RWPE1 (cell line): ENCODE results near the gene CASK.
A peak's percentile ranks its signal among the peaks of the same experiment; 100 is the strongest.

Experiments
- CTCF ChIA-PET: fragments of 350-600 bp; sonication (Branson Sonifier 250); formaldehyde crosslinking; extraction: SDS; loops from one replicate; lab custom pipeline; 2021; lab: Yijun Ruan, JAX
- POLR2A ChIA-PET: fragments of 400-600 bp; formaldehyde crosslinking; extraction: SDS; loops from one replicate; lab custom pipeline; 2020; ENCODE audit warnings: antibody characterized with exemption; ENCODE audit not compliant: low non-redundant PET; lab: Yijun Ruan, JAX
- DNase-seq: peaks from one replicate; pipeline ENCODE4 v3.0.0; 2012; ENCODE audit warnings: low spot score
- H3K27ac ChIP-seq: fragments of 450-650 bp; 2 replicates; pipeline ENCODE4 v1.5.1; 2017
- TF ChIP-seq, protein P1 (sequence below): fragments of 450-650 bp; conservative IDR thresholded peaks from 2 replicates; pipeline ENCODE4 v1.5.1; 2017; ENCODE audit warnings: low read depth, mild to moderate bottlenecking

CASK gene

GRCh38 chrX:41903544-41903943 is 19.8 kb downstream of the CASK start:
- ChIA-PET POLR2A (no interaction called here), CTCF (no interaction called here)
- no peak overlapping the region for H3K27ac ChIP-seq
- no peak for DNase-seq
- TF ChIP-seq, protein P1, sequence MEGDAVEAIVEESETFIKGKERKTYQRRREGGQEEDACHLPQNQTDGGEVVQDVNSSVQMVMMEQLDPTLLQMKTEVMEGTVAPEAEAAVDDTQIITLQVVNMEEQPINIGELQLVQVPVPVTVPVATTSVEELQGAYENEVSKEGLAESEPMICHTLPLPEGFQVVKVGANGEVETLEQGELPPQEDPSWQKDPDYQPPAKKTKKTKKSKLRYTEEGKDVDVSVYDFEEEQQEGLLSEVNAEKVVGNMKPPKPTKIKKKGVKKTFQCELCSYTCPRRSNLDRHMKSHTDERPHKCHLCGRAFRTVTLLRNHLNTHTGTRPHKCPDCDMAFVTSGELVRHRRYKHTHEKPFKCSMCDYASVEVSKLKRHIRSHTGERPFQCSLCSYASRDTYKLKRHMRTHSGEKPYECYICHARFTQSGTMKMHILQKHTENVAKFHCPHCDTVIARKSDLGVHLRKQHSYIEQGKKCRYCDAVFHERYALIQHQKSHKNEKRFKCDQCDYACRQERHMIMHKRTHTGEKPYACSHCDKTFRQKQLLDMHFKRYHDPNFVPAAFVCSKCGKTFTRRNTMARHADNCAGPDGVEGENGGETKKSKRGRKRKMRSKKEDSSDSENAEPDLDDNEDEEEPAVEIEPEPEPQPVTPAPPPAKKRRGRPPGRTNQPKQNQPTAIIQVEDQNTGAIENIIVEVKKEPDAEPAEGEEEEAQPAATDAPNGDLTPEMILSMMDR, result no peak

DNA sequence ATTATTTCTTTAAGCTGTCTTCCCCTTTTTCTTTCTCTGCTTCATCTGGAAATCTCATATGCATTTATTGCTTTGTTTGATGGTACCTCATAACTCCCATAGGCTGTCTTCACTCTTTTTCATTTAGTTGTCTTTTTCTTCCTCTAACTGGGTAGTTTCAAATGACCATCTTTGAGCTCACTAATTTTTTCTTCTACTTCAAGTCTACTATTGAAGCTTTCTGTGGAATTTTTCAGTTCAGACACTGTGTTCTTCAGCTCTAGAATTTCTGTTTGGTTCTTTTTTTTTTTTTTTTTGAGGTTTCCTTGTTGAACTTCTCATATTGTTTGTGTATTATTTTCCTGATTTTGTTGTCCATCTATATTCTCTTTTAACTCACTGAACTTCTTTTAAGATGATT is 23.0 kb downstream of the CASK start:
- H3K27ac ChIP-seq, result no peak overlapping the region
- POLR2A ChIA-PET, result no interaction called here
- CTCF ChIA-PET, result interaction anchor here (0.6 kb wide), 1 partner anchor 20 kb away, joined by 3 read pairs; no protein-coding TSS in a partner anchor
- DNase-seq, result no peak
- TF ChIP-seq, protein P1, result no peak

GRCh38 chrX:41895826-41896225 is 27.5 kb downstream of the CASK start:
- no peak for DNase-seq
- TF ChIP-seq, protein P1, result no peak
- no peak overlapping the region for H3K27ac ChIP-seq
- ChIA-PET CTCF (interaction anchor here (0.6 kb wide), 1 partner anchor 29 kb away, joined by 3 read pairs; no protein-coding TSS in a partner anchor), POLR2A (no interaction called here)

GRCh38 chrX:41890026-41890423 is 33.3 kb downstream of the CASK start:
- no peak overlapping the region for H3K27ac ChIP-seq

GRCh38 chrX:41889317-41890025 is 33.9 kb downstream of the CASK start:
- DNase-seq, result peak; percentile 10
- TF ChIP-seq, protein P1, result no peak
- ChIA-PET POLR2A (no interaction called here), CTCF (no interaction called here)
- H3K27ac ChIP-seq, result no peak overlapping the region

More at GRCh38 chrX:41890026-41890423, 33.3 kb downstream of the CASK start:
- DNase-seq, result no peak
- ChIA-PET POLR2A (no interaction called here), CTCF (no interaction called here)
- TF ChIP-seq, protein P1, result no peak

- ChIA-PET CTCF (no interaction called here), POLR2A (no interaction called here)
- TF ChIP-seq, protein P1, result no peak
- no peak for DNase-seq
- no peak overlapping the region for H3K27ac ChIP-seq
These were observed 35.7 kb downstream of the CASK start for GRCh38 chrX:41887691-41888090.
